HCT116 (cell line): ENCODE measurements around the gene ADM5. TPM values are rescaled to one million over a fixed set of nuclear protein-coding genes. Genes with fewer than 3 reads are reported as not detected.

Experiments
- ATAC-seq: fragments of 200-7000 bp; cut with Tn5 transposase; 2 replicates; pipeline ENCODE4 v1.9.1; 2020; ENCODE audit warnings: mild to moderate bottlenecking, moderate library complexity
- BruUV-seq: library from RNA; stranded (reverse); fragments of 400-500 nt; replicated peaks from 2 replicates; lab custom pipeline; 2021; lab: Mats Ljungman, UMichigan
- CTCF ChIA-PET: fragments of 300-600 bp; sonication (Branson Sonifier 250); formaldehyde crosslinking; loops from one replicate; lab custom pipeline; 2021; ENCODE audit warnings: antibody characterized with exemption; lab: Charles Lee
- POLR2A ChIA-PET: fragments of 300-600, 350-600 bp; sonication (Branson Sonifier 250); formaldehyde crosslinking; loops from one replicate; lab custom pipeline; 2021; ENCODE audit warnings: antibody characterized with exemption; lab: Charles Lee
- RAD21 ChIA-PET, 2 experiments: fragments of 300-600 bp; sonication (Branson Sonifier 250); formaldehyde crosslinking; loops; one replicate each; lab custom pipeline; 2023; ENCODE audit warnings: low total read pairs in 2 of 2; ENCODE audit not compliant: uncharacterized antibody in 2 of 2, unreplicated experiment in 2 of 2, low non-redundant PET in 1 of 2; lab: Charles Lee
- DNase-seq: peaks from one replicate; pipeline ENCODE4 v3.0.0-alpha.2; 2010; ENCODE audit warnings: low read depth, low spot score
- H2AFZ ChIP-seq: fragments of 200-600 bp; shearing (Covaris generic), sonication (generic); 2 replicates; pipeline ENCODE4 v1.6.1; 2017; ENCODE audit warnings: low read depth, mixed run types, mixed read lengths, antibody characterized with exemption, low read length; ENCODE audit not compliant: poor library complexity, severe bottlenecking
- H3K27ac ChIP-seq: 2 replicates; pipeline ENCODE4 v1.5.1; 2012; ENCODE audit warnings: low read depth, low read length
- H3K27me3 ChIP-seq: fragments of 200-600 bp; sonication (generic); 2 replicates; pipeline ENCODE4 v1.6.1; 2016; ENCODE audit warnings: mixed run types, low read length, mixed read lengths; ENCODE audit not compliant: insufficient read depth
- H3K36me3 ChIP-seq, 2 experiments: fragments of 200-500 bp in 1 of 2; fragments of 200-600 bp in 1 of 2; sonication (Bioruptor generic) in 1 of 2; sonication (generic) in 1 of 2; 2 replicates each; pipeline versions ENCODE4 v1.5.1 to v1.6.1; 2014 to 2016; ENCODE audit warnings: low read length in 2 of 2, inconsistent platforms in 1 of 2, mixed read lengths in 1 of 2, mixed run types in 1 of 2; ENCODE audit not compliant: insufficient read depth in 2 of 2, control insufficient read depth in 1 of 2
- H3K4me1 ChIP-seq, 2 experiments: fragments of 200-600 bp in 1 of 2; sonication (generic) in 1 of 2; 2 replicates each; pipeline versions ENCODE4 v1.5.1 to v1.6.1; 2012 to 2017; ENCODE audit warnings: low read length in 2 of 2, inconsistent platforms in 1 of 2, mild to moderate bottlenecking in 1 of 2, mixed read lengths in 1 of 2, mixed run types in 1 of 2, moderate library complexity in 1 of 2; ENCODE audit not compliant: insufficient read depth in 2 of 2, control insufficient read depth in 1 of 2
- H3K4me2 ChIP-seq: fragments of 200-600 bp; sonication (generic); 2 replicates; pipeline ENCODE4 v1.6.1; 2017; ENCODE audit warnings: mixed run types, low read length, mixed read lengths
- H3K4me3 ChIP-seq, 2 experiments: fragments of 200-600 bp in 1 of 2; sonication (generic) in 1 of 2; replicated peaks in 1 of 2; 2 replicates each; pipeline ENCODE4 v1.5.1; 2011 to 2016; ENCODE audit warnings: low read length in 2 of 2, control low read depth in 1 of 2, low read depth in 1 of 2, mild to moderate bottlenecking in 1 of 2, mixed read lengths in 1 of 2, mixed run types in 1 of 2
- H3K79me2 ChIP-seq: fragments of 200-600 bp; sonication (generic); 2 replicates; pipeline ENCODE4 v1.6.1; 2017; ENCODE audit warnings: mild to moderate bottlenecking, mixed run types, low read length, moderate library complexity, mixed read lengths; ENCODE audit not compliant: insufficient read depth
- H3K9ac ChIP-seq: fragments of 200-600 bp; sonication (generic); 2 replicates; pipeline ENCODE4 v1.6.1; 2016; ENCODE audit warnings: low read length, mixed read lengths
- H3K9me2 ChIP-seq: fragments of 200-600 bp; sonication (generic), shearing (Covaris generic); 2 replicates; pipeline ENCODE4 v1.6.1; 2017; ENCODE audit warnings: mixed run types, mild to moderate bottlenecking, moderate library complexity; ENCODE audit not compliant: insufficient read depth
- H3K9me3 ChIP-seq, 2 experiments: fragments of 200-500 bp in 1 of 2; fragments of 200-600 bp in 1 of 2; sonication (Bioruptor generic) in 1 of 2; sonication (generic) in 1 of 2; 2 replicates each; pipeline ENCODE4 v1.6.1; 2014 to 2017; ENCODE audit warnings: low read length in 2 of 2, mixed read lengths in 2 of 2, inconsistent platforms in 1 of 2, low read depth in 1 of 2, mild to moderate bottlenecking in 1 of 2, mixed run types in 1 of 2, moderate library complexity in 1 of 2; ENCODE audit not compliant: control insufficient read depth in 1 of 2, insufficient read depth in 1 of 2
- H4K20me1 ChIP-seq: fragments of 200-600 bp; sonication (generic), shearing (Covaris generic); 2 replicates; pipeline ENCODE4 v1.6.1; 2017; ENCODE audit warnings: mixed run types, mild to moderate bottlenecking, moderate library complexity; ENCODE audit not compliant: insufficient read depth
- CBX3 ChIP-seq: IDR thresholded peaks from 2 replicates; pipeline ENCODE4 v1.6.1; 2012; ENCODE audit warnings: low read depth
- CTCF ChIP-seq, 3 experiments: fragments of 200-600 bp in 1 of 3; sonication (generic) in 1 of 3; IDR thresholded peaks in 2 of 3; conservative IDR thresholded peaks in 1 of 3; 2 replicates each; pipeline ENCODE4 v1.5.1; 2012 to 2017; ENCODE audit warnings: low read depth in 2 of 3, low read length in 2 of 3, antibody characterized with exemption in 1 of 3, borderline replicate concordance in 1 of 3, control low read depth in 1 of 3, mild to moderate bottlenecking in 1 of 3, mixed read lengths in 1 of 3, mixed run types in 1 of 3, moderate library complexity in 1 of 3; ENCODE audit not compliant: insufficient read depth in 1 of 3
- JUND ChIP-seq: IDR thresholded peaks from 2 replicates; pipeline ENCODE4 v1.6.1; 2012
- POLR2A ChIP-seq: IDR thresholded peaks from 2 replicates; pipeline ENCODE4 v1.7.0; 2011; ENCODE audit warnings: borderline replicate concordance; ENCODE audit not compliant: insufficient read depth, insufficient read length; ENCODE audit errors: extremely low read depth
- RAD21 ChIP-seq: IDR thresholded peaks from 2 replicates; pipeline ENCODE4 v1.6.1; 2012; ENCODE audit warnings: low read depth, mild to moderate bottlenecking
- SIN3A ChIP-seq: IDR thresholded peaks from 2 replicates; pipeline ENCODE4 v1.6.1; 2012; ENCODE audit warnings: low read depth
- SRF ChIP-seq: IDR thresholded peaks from 2 replicates; pipeline ENCODE4 v1.6.1; 2012; ENCODE audit warnings: low read depth
- ZNF274 ChIP-seq: fragments of 200-500 bp; sonication (Bioruptor generic); IDR thresholded peaks from 2 replicates; pipeline ENCODE4 v1.6.1; 2014; ENCODE audit warnings: mild to moderate bottlenecking, low read depth, low read length, inconsistent platforms
- intact Hi-C: fragments of 100-400 bp; cut with micrococcal nuclease; formaldehyde crosslinking; loops from 2 replicates; pipeline ENCODE4 v1.10.0; 2022
- total RNA-seq: library from RNA; stranded (reverse); gene quantifications from one replicate; pipeline ENCODE4 v1.2.1, GENCODE V29; 2021; ENCODE audit not compliant: unreplicated experiment

The ADM5 gene
- total RNA-seq, 1 experiment from 2014 or later = 12.1 TPM

- Histone ChIP-seq H3K9me2 (no peaks in the 10 kb centered on the region), H3K36me3 (peaks cover 29 to 45% of the 10 kb centered on the region in 2 experiments), H3K4me3 (no peak overlapping the region), H3K4me2 (peak overlapping the region; percentile 58), H3K27ac (peak overlapping the region; percentile 34)
- RAD21 ChIA-PET = no interaction called here
- no TSS peak for BruUV-seq
- POLR2A ChIA-PET = interaction anchor here (0.6 to 1.1 kb wide), 2 partner anchors 37 to 42 kb away, joined by 3 read pairs; no protein-coding TSS in a partner anchor
- DNase-seq = peak; percentile 56
- no peak for TF ChIP-seq SIN3A
- no peak for TF ChIP-seq JUND
- TF ChIP-seq RAD21 = peak; percentile 82
- TF ChIP-seq POLR2A = no peak
- TF ChIP-seq CTCF (IDR thresholded peaks at IDR 0.05 in 2 of 3, conservative IDR thresholded peaks at IDR 0.05 in 1 of 3; ENCODE audit: borderline replicate concordance in 1 of 3, insufficient read depth in 1 of 3, low read depth in 2 of 3, low read length in 2 of 3) = peak; percentile 71 to 99 (median 97)
- no peak for TF ChIP-seq ZNF274
- no peak for TF ChIP-seq SRF
- TF ChIP-seq CBX3 = no peak
- TF ChIP-seq, all 23 proteins: peak for 2
- Histone ChIP-seq H3K9me3 (no peaks in the 10 kb centered on the region), H2AFZ (no peak overlapping the region), H3K79me2 (peaks cover 83% of the 10 kb centered on the region), H4K20me1 (peaks cover 38% of the 10 kb centered on the region; the same call in 1 of the 2 replicates), H3K27me3 (no peaks in the 10 kb centered on the region), H3K4me1 (peaks cover 21 to 34% of the 10 kb centered on the region in 2 experiments), H3K9ac (peak overlapping the region; percentile 27; the same call in 1 of the 2 replicates)
- CTCF ChIA-PET = interaction anchor here (0.6 to 1.5 kb wide), 11 partner anchors 8 to 672 kb away, joined by 3 to 5 read pairs (median 3); partner anchors contain the start of genes CPT1C, PRRG2 and RRAS
- intact Hi-C loops = no loop called here
- ATAC-seq = peak; percentile 10
These were observed 8.7 kb upstream of the ADM5 start for GRCh38 chr19:49680421-49681351.
